HG02588 (cell line): Measurements from ENCODE around the gene GRIK3.

Source experiments
- ATAC-seq: cut with Tn5 transposase; IDR thresholded peaks from one replicate; pipeline ENCODE4 v1.9.1; 2021; ENCODE audit warnings: mild to moderate bottlenecking, moderate library complexity; ENCODE audit not compliant: unreplicated experiment

GRIK3 gene

GRCh38 chr1:36861375-36861774, 172.9 kb downstream of the GRIK3 start:
- no peak for ATAC-seq

GRCh38 chr1:36859926-36860325, 174.4 kb downstream of the GRIK3 start:
- ATAC-seq: no peak

GRCh38 chr1:36858981-36859380, 175.3 kb downstream of the GRIK3 start:
- no peak for ATAC-seq

- ATAC-seq: no peak
Measured at GRCh38 chr1:36858553-36858952, 175.8 kb downstream of the GRIK3 start.

- no peak for ATAC-seq
Measured at GRCh38 chr1:36857754-36858153, 176.6 kb downstream of the GRIK3 start.

- no peak for ATAC-seq
Measured at GRCh38 chr1:36855699-36856494, 178.4 kb downstream of the GRIK3 start.

- no peak for ATAC-seq
Measured at GRCh38 chr1:36853638-36854037, 180.7 kb downstream of the GRIK3 start.

GRCh38 chr1:36852586-36852985, 181.7 kb downstream of the GRIK3 start:
- ATAC-seq: no peak

GRCh38 chr1:36851595-36851994, 182.7 kb downstream of the GRIK3 start:
- no peak for ATAC-seq

GRCh38 chr1:36851087-36851486, 183.2 kb downstream of the GRIK3 start:
- no peak for ATAC-seq

GRCh38 chr1:36849956-36850355, 184.4 kb downstream of the GRIK3 start:
- ATAC-seq: no peak

GRCh38 chr1:36847761-36848160, 186.6 kb downstream of the GRIK3 start:
- no peak for ATAC-seq

- ATAC-seq: no peak
Measured at GRCh38 chr1:36847186-36847585, 187.1 kb downstream of the GRIK3 start.

GRCh38 chr1:36846357-36846756, 188.0 kb downstream of the GRIK3 start:
- ATAC-seq: no peak

GRCh38 chr1:36845802-36846201, 188.5 kb downstream of the GRIK3 start:
- ATAC-seq: no peak

- ATAC-seq: no peak
Measured at GRCh38 chr1:36844917-36845316, 189.4 kb downstream of the GRIK3 start.

- ATAC-seq: no peak
Measured at GRCh38 chr1:36843906-36844610, 190.3 kb downstream of the GRIK3 start.

- ATAC-seq: no peak
Measured at GRCh38 chr1:36843027-36843426, 191.3 kb downstream of the GRIK3 start.

- ATAC-seq: no peak
Measured at GRCh38 chr1:36842448-36842847, 191.9 kb downstream of the GRIK3 start.

GRCh38 chr1:36839485-36839884, 194.8 kb downstream of the GRIK3 start:
- no peak for ATAC-seq

GRCh38 chr1:36838888-36839287, 195.4 kb downstream of the GRIK3 start:
- no peak for ATAC-seq

GRCh38 chr1:36836916-36837315, 197.4 kb downstream of the GRIK3 start:
- no peak for ATAC-seq
